Brain microvascular endothelial cell (primary cell): Measurements from ENCODE around the gene CHAC1.
"Not testable (repeated sequence)": the region's sequence is repeated elsewhere in the genome, so short reads cannot be mapped to it uniquely, and the experiment has no call there.

Experiments used
- DNase-seq: peaks from one replicate; pipeline ENCODE4 v3.0.0-alpha.2; 2020
- H3K27ac ChIP-seq: fragments of 250-450 bp; sonication (Bioruptor Pico); 2 replicates; pipeline ENCODE4 v1.5.1; 2020; ENCODE audit warnings: mild to moderate bottlenecking, moderate library complexity
- H3K27me3 ChIP-seq: fragments of 250-450 bp; sonication (Bioruptor Pico); replicated peaks from 2 replicates; pipeline ENCODE4 v1.5.1; 2020; ENCODE audit warnings: mild to moderate bottlenecking
- H3K36me3 ChIP-seq: fragments of 250-450 bp; sonication (Bioruptor Pico); replicated peaks from 2 replicates; pipeline ENCODE4 v1.5.1; 2020; ENCODE audit warnings: mild to moderate bottlenecking
- H3K4me3 ChIP-seq: 2 replicates; pipeline ENCODE4 v1.5.1; 2011; ENCODE audit warnings: low read depth, mild to moderate bottlenecking, control low read depth, low read length, moderate library complexity
- in situ Hi-C: cut with HindIII; loops from 2 replicates; pipeline ENCODE4 v1.10.0; 2017; ENCODE audit warnings: low sequenced_read_pairs, low pct_ligation_motif_present
- TF ChIP-seq, protein P1 (sequence below): IDR thresholded peaks from 2 replicates; pipeline ENCODE4 v1.5.1; 2011; ENCODE audit warnings: low read depth, mild to moderate bottlenecking, moderate library complexity, low read length, control low read depth, inconsistent platforms; ENCODE audit errors: missing control alignments

Gene CHAC1

GRCh38 chr15:40959331-40960141 is 6.3 kb downstream of the CHAC1 start:
- in situ Hi-C loops = no loop called here
- H3K27ac ChIP-seq = no peak overlapping the region
- H3K4me3 ChIP-seq = no peak overlapping the region
- H3K36me3 ChIP-seq = no peaks in the 10 kb centered on the region
- DNase-seq = no peak
- TF ChIP-seq, protein P1, sequence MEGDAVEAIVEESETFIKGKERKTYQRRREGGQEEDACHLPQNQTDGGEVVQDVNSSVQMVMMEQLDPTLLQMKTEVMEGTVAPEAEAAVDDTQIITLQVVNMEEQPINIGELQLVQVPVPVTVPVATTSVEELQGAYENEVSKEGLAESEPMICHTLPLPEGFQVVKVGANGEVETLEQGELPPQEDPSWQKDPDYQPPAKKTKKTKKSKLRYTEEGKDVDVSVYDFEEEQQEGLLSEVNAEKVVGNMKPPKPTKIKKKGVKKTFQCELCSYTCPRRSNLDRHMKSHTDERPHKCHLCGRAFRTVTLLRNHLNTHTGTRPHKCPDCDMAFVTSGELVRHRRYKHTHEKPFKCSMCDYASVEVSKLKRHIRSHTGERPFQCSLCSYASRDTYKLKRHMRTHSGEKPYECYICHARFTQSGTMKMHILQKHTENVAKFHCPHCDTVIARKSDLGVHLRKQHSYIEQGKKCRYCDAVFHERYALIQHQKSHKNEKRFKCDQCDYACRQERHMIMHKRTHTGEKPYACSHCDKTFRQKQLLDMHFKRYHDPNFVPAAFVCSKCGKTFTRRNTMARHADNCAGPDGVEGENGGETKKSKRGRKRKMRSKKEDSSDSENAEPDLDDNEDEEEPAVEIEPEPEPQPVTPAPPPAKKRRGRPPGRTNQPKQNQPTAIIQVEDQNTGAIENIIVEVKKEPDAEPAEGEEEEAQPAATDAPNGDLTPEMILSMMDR = no peak
- no peaks in the 10 kb centered on the region for H3K27me3 ChIP-seq

DNA sequence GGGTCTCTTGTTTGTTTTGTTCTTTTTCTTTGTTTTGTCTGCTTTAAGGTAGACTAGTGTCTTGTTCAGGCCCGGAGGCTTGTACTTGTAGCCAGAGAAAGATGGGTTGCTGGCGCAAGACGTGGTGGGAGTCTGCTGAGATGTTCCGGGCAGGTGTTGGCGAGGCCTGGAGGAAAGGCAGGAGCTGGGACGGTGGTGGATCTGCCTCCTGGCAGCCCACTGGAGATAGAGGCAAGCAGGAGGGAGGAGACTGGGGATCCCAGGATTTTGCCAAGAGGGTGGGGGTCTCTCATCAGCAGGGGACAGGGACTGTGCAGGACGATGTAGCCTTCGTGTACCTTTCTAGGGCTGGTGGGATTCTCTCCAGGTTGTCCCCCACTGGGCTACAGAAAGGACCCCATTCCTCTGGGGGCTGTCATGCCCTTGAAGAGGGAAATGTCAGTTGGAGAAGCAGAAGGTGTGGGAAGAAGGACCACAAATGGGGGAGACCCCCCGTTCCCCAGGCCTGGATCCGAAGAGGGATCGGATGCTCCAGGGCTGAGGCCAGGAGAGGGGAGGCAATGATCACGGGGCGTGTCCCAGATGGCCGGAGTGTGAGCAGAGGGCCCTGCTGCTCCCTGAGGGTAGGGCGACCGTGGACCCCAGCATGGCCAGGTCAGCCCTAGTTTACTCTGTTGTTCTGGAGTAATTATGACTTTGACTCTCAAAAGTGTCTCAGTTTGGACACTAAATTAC is 7.0 kb downstream of the CHAC1 start:
- in situ Hi-C loops = no loop called here
- H3K27ac ChIP-seq = no peak overlapping the region
- TF ChIP-seq, protein P1 = no peak
- H3K27me3 ChIP-seq = no peaks in the 10 kb centered on the region
- no peak for DNase-seq
- H3K4me3 ChIP-seq = no peak overlapping the region
- H3K36me3 ChIP-seq = no peaks in the 10 kb centered on the region

DNA sequence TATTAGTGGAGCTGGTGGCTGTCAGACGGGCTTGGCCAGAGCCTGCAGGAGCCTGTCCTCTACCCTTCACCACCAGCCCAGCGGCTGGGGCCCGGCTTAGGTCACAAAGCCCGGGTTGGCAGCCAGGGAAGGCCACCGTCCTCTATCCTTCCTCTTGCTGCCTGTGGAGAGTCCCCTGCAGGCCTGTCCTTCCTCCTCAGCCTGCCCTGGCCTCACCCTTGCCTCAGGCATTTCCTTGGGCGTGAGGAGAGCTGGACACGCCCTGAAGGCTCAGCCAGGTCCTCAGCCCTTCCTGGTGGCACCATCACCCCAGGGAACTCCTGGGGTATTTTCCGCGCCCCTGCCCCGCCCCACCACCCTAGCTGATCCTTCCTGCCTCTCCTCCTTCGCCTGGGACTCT is 7.7 kb downstream of the CHAC1 start:
- Histone ChIP-seq H3K27ac (no peak overlapping the region), H3K27me3 (no peaks in the 10 kb centered on the region), H3K4me3 (no peak overlapping the region), H3K36me3 (no peaks in the 10 kb centered on the region)
- TF ChIP-seq, protein P1 = no peak
- in situ Hi-C loops = no loop called here
- DNase-seq = no peak

- DNase-seq, H3K4me3 ChIP-seq, H3K27me3 ChIP-seq, H3K27ac ChIP-seq, H3K36me3 ChIP-seq, in situ Hi-C loops: not testable (repeated sequence)
Measured at GRCh38 chr15:40961740-40962139, 8.5 kb downstream of the CHAC1 start.

GRCh38 chr15:40962317-40962716 is 9.0 kb downstream of the CHAC1 start:
- in situ Hi-C loops, H3K4me3 ChIP-seq, H3K27ac ChIP-seq, H3K36me3 ChIP-seq, H3K27me3 ChIP-seq, DNase-seq: not testable (repeated sequence)

- in situ Hi-C loops = no loop called here
- H3K27me3 ChIP-seq = no peaks in the 10 kb centered on the region
- H3K27ac ChIP-seq = no peak overlapping the region
Measured at GRCh38 chr15:40963201-40963600, 9.9 kb downstream of the CHAC1 start.

More at GRCh38 chr15:40963201-40963600, 9.9 kb downstream of the CHAC1 start:
- H3K36me3 ChIP-seq = no peaks in the 10 kb centered on the region
- DNase-seq = no peak
- H3K4me3 ChIP-seq = no peak overlapping the region
- TF ChIP-seq, protein P1 = no peak
